IPS-NIHi11 (cell line): ENCODE measurements around the gene SP2.

Source experiments
- DNase-seq: peaks from one replicate; pipeline ENCODE4 v3.0.0; 2012; ENCODE audit warnings: mixed read lengths, low spot score

The SP2 gene

DNA sequence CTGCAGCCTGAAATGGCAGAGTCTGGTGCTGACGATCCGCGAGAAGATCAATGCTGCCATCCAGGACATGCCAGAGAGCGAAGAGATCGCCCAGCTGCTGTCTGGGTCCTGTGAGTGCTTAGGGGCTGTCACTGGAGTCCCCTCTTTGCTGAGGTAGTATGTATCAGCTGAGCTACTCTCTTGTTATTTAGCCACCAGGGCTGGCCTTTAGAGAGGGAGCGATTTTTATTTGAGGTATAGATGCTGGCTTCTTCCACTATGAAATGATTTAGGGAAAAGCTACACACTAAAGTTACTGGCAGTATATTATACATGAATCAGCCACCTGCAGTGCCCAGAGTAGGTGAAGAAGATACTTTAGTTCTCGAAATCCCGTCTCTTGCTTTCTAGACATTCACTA lies 77.5 kb downstream of the SP2 start:
- no peak for DNase-seq

DNA sequence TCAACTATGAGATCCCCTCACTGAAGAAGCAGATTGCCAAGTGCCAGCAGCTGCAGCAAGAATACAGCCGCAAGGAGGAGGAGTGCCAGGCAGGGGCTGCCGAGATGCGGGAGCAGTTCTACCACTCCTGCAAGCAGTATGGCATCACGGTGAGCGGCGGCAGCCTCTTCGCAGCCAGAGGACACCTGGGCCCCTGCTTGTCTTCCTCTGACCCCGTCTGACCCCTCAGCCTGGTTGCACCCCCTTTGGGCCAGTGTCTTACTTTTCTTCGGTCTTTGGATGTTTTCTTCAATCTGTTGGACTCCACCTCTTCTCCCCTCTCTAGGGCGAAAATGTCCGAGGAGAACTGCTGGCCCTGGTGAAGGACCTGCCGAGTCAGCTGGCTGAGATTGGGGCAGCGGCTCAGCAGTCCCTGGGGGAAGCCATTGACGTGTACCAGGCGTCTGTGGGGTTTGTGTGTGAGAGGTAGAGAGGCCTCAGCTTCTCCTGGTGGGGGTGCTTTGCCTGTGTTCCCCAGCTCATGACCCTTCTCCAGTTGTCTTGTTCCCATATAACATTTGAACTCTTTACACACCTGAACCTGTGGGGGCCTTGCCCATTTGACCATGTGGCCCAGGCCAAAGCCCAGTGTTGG lies 79.3 kb downstream of the SP2 start:
- no peak for DNase-seq

GRCh38 chr17:47975823-47976205 lies 79.8 kb downstream of the SP2 start:
- DNase-seq = no peak

GRCh38 chr17:47978324-47978723 lies 82.3 kb downstream of the SP2 start:
- DNase-seq = peak; percentile 93
